H1 (cell line): Measurements from ENCODE around the gene SLC1A1. TPM values are rescaled to one million over a fixed set of nuclear protein-coding genes. Genes with fewer than 3 reads are reported as not detected.

Experiments used
- BRCA1 ChIP-seq: IDR thresholded peaks from 2 replicates; pipeline ENCODE4 v1.6.1; 2012; ENCODE audit warnings: low read depth, low read length, improper control_type of control experiment
- CHD2 ChIP-seq: IDR thresholded peaks from 2 replicates; pipeline ENCODE4 v1.6.1; 2012; ENCODE audit warnings: low read length, improper control_type of control experiment
- EGR1 ChIP-seq: IDR thresholded peaks from 2 replicates; pipeline ENCODE4 v1.6.1; 2011; ENCODE audit warnings: low read depth, low read length, borderline replicate concordance
- HDAC6 ChIP-seq: IDR thresholded peaks from one replicate; pipeline ENCODE4 v1.7.1; 2012; ENCODE audit warnings: low read depth, mild to moderate bottlenecking, inconsistent platforms, low read length, moderate library complexity
- RNF2 ChIP-seq: fragments of 200-900, 300-1000 bp; sonication (generic); IDR thresholded peaks from 2 replicates; pipeline ENCODE4 v1.7.1; 2016; ENCODE audit warnings: borderline replicate concordance, low read depth, mild to moderate bottlenecking, antibody characterized with exemption, low read length; ENCODE audit not compliant: poor library complexity, severe bottlenecking; ENCODE audit errors: missing control alignments
- polyA plus RNA-seq, 7 experiments: library from polyadenylated mRNA; depleted of rRNA in 3 of 7; stranded (reverse) in 5 of 7; unstranded in 2 of 7; fragments of >200 nt in 5 of 7; fragments of 200-250 nt in 2 of 7; gene quantifications; 1 replicate in 5 of 7; 2 replicates in 1 of 7; 4 replicates in 1 of 7; pipeline versions ENCODE4 v1.2.1 to v1.2.3, GENCODE V29; 2011 to 2013; ENCODE audit warnings: missing spikeins in 2 of 7, mixed read lengths in 2 of 7
- total RNA-seq: library from RNA; stranded (reverse); fragmentation: NEBNext Ultra II Directional; extraction: Animal tissue kit (Norgen Biotek cat#: 25700); gene quantifications from 2 replicates; pipeline ENCODE4 v1.2.1, GENCODE V29; 2021

SLC1A1 gene
- total and polyA plus RNA-seq, 2 of the 8 experiments (the other 6 are each of a cell fraction or from before 2014, with no cell fraction given) = 4.7 to 11.7 TPM

GRCh38 chr9:4504250-4504649 is 14.0 kb downstream of the SLC1A1 start (continued):
- TF ChIP-seq HDAC6 (no peak), BRCA1 (no peak), CHD2 (no peak), EGR1 (no peak), RNF2 (no peak)
